GM12864 (cell line): ENCODE results near the gene VARS2.

Experiments
- DNase-seq: peaks from one replicate; pipeline ENCODE4 v3.0.0-alpha.2; 2011; ENCODE audit warnings: low read depth
- H3K4me3 ChIP-seq: 2 replicates; pipeline ENCODE4 v1.5.1; 2011; ENCODE audit warnings: mild to moderate bottlenecking, low read depth, low read length, control low read depth
- CTCF ChIP-seq: IDR thresholded peaks from 2 replicates; pipeline ENCODE4 v1.5.1; 2011; ENCODE audit warnings: low read depth, mild to moderate bottlenecking, moderate library complexity, low read length, control low read depth, inconsistent platforms; ENCODE audit errors: missing control alignments

VARS2 gene

GRCh38 chr6:30885481-30885998, 28.5 kb upstream of the VARS2 start:
- peak overlapping the region; percentile 49 for H3K4me3 ChIP-seq
- DNase-seq, result no peak
- TF ChIP-seq CTCF, result no peak

GRCh38 chr6:30885999-30886896, 27.8 kb upstream of the VARS2 start:
- DNase-seq, result no peak
- no peak for TF ChIP-seq CTCF
- no peak overlapping the region for H3K4me3 ChIP-seq

GRCh38 chr6:30886897-30887255, 27.2 kb upstream of the VARS2 start:
- no peak for TF ChIP-seq CTCF
- H3K4me3 ChIP-seq, result no peak overlapping the region
- DNase-seq, result no peak

- no peak for DNase-seq
- H3K4me3 ChIP-seq, result no peak overlapping the region
- TF ChIP-seq CTCF, result no peak
Observed at GRCh38 chr6:30887901-30888815, 25.9 kb upstream of the VARS2 start.

- H3K4me3 ChIP-seq, result no peak overlapping the region
- TF ChIP-seq CTCF, result no peak
- DNase-seq, result no peak
Observed at GRCh38 chr6:30888816-30889495, 25.1 kb upstream of the VARS2 start.

GRCh38 chr6:30889496-30889885, 24.5 kb upstream of the VARS2 start:
- H3K4me3 ChIP-seq, result no peak overlapping the region
- no peak for DNase-seq
- no peak for TF ChIP-seq CTCF
